DND-41 (cell line): ENCODE results near the gene TNS3.

Experiments used
- ATAC-seq: fragments of 200-7000 bp; cut with Tn5 transposase; 3 replicates; pipeline ENCODE4 v1.9.1; 2021; ENCODE audit warnings: low read depth; ENCODE audit not compliant: insufficient read depth
- DNase-seq: peaks from one replicate; pipeline ENCODE4 v3.0.0-alpha.2; 2020
- H2AFZ ChIP-seq: 2 replicates; pipeline ENCODE4 v1.6.0; 2012; ENCODE audit warnings: low read depth, low read length
- H3K27ac ChIP-seq: 2 replicates; pipeline ENCODE4 v1.5.1; 2012; ENCODE audit warnings: low read length, inconsistent platforms
- H3K27me3 ChIP-seq: fragments of 200-600 bp; sonication (generic); 2 replicates; pipeline ENCODE4 v1.6.0; 2012; ENCODE audit warnings: low read length, mild to moderate bottlenecking, inconsistent platforms; ENCODE audit not compliant: insufficient read depth, poor library complexity
- H3K36me3 ChIP-seq: 2 replicates; pipeline ENCODE4 v1.5.1; 2012; ENCODE audit warnings: low read length, inconsistent platforms; ENCODE audit not compliant: insufficient read depth
- H3K4me1 ChIP-seq: 2 replicates; pipeline ENCODE4 v1.5.1; 2012; ENCODE audit warnings: mild to moderate bottlenecking, low read length; ENCODE audit not compliant: insufficient read depth
- H3K4me2 ChIP-seq: 2 replicates; pipeline ENCODE4 v1.6.0; 2012; ENCODE audit warnings: mild to moderate bottlenecking, moderate library complexity, low read length, inconsistent platforms; ENCODE audit not compliant: insufficient read depth
- H3K4me3 ChIP-seq, 2 experiments: fragments of 200-600 bp in 1 of 2; shearing (Covaris generic) in 1 of 2; 2 replicates each; pipeline ENCODE4 v1.5.1; 2012 to 2016; ENCODE audit warnings: inconsistent platforms in 2 of 2, low read length in 2 of 2, mild to moderate bottlenecking in 2 of 2, low read depth in 1 of 2, moderate library complexity in 1 of 2
- H3K79me2 ChIP-seq: 2 replicates; pipeline ENCODE4 v1.6.0; 2012; ENCODE audit warnings: low read length, inconsistent platforms; ENCODE audit not compliant: insufficient read depth
- H3K9ac ChIP-seq: 2 replicates; pipeline ENCODE4 v1.6.0; 2012; ENCODE audit warnings: low read depth, mild to moderate bottlenecking, inconsistent platforms, low read length, moderate library complexity
- H3K9me3 ChIP-seq: 2 replicates; pipeline ENCODE4 v1.5.1; 2012; ENCODE audit warnings: low read length, moderate library complexity, mild to moderate bottlenecking, inconsistent platforms; ENCODE audit not compliant: insufficient read depth, severe bottlenecking
- H4K20me1 ChIP-seq: 2 replicates; pipeline ENCODE4 v1.6.0; 2012; ENCODE audit warnings: low read length; ENCODE audit not compliant: insufficient read depth
- CTCF ChIP-seq: IDR thresholded peaks from 2 replicates; pipeline ENCODE4 v1.5.1; 2012; ENCODE audit warnings: borderline replicate concordance, low read length, moderate library complexity, mild to moderate bottlenecking; ENCODE audit not compliant: poor library complexity, severe bottlenecking; ENCODE audit errors: extremely low read depth
- EZH2 ChIP-seq: IDR thresholded peaks from 3 replicates; pipeline ENCODE4 v1.6.1; 2012; ENCODE audit warnings: borderline replicate concordance, low read depth, mild to moderate bottlenecking, moderate library complexity, low read length, inconsistent platforms; ENCODE audit not compliant: severe bottlenecking

TNS3 gene

DNA sequence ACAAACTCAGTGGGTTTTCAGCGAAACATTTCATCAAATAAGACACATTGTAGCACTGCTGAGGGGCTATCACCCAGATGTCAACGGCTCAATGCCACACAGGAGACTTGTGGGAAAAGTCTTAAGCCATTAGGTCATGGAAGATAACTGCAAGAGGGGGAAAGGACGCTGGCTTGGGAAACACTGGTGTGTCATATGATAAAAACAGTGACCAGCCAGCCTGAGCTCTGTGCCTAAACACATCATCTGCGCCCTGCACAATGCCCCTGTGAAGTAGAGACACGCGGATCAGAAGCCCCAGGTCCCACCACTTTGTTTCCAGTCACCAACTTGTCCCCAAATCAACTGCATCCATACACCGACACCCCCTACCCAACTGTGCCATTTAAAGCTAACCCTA is 116.7 kb downstream of the TNS3 start:
- H3K27me3 ChIP-seq: no peaks in the 10 kb centered on the region
- no peak overlapping the region for H3K4me2 ChIP-seq
- H3K4me3 ChIP-seq: no peak overlapping the region
- no peaks in the 10 kb centered on the region for H3K79me2 ChIP-seq
- H3K36me3 ChIP-seq: no peaks in the 10 kb centered on the region
- no peak overlapping the region for H3K9ac ChIP-seq
- no peak overlapping the region for H2AFZ ChIP-seq
- no peaks in the 10 kb centered on the region for H3K4me1 ChIP-seq
- no peak for DNase-seq
- no peaks in the 10 kb centered on the region for H4K20me1 ChIP-seq
- TF ChIP-seq CTCF (no peak), EZH2 (no peak)
- no peak for ATAC-seq
- no peaks in the 10 kb centered on the region for H3K9me3 ChIP-seq
- H3K27ac ChIP-seq: no peak overlapping the region

GRCh38 chr7:47464266-47464665 is 117.6 kb downstream of the TNS3 start:
- Histone ChIP-seq H3K27me3 (no peaks in the 10 kb centered on the region), H3K4me1 (no peaks in the 10 kb centered on the region), H4K20me1 (no peaks in the 10 kb centered on the region), H3K4me2 (no peak overlapping the region), H2AFZ (no peak overlapping the region), H3K4me3 (no peak overlapping the region), H3K79me2 (no peaks in the 10 kb centered on the region), H3K36me3 (no peaks in the 10 kb centered on the region), H3K27ac (no peak overlapping the region), H3K9ac (no peak overlapping the region), H3K9me3 (no peaks in the 10 kb centered on the region)
- DNase-seq (no peak), ATAC-seq (no peak)
- TF ChIP-seq CTCF (no peak), EZH2 (no peak)

- Histone ChIP-seq H3K36me3 (no peaks in the 10 kb centered on the region), H3K9me3 (no peaks in the 10 kb centered on the region), H4K20me1 (no peaks in the 10 kb centered on the region), H3K79me2 (no peaks in the 10 kb centered on the region), H3K4me2 (no peak overlapping the region), H3K4me1 (no peaks in the 10 kb centered on the region), H2AFZ (no peak overlapping the region), H3K27me3 (no peaks in the 10 kb centered on the region), H3K27ac (no peak overlapping the region), H3K9ac (no peak overlapping the region), H3K4me3 (no peak overlapping the region)
- TF ChIP-seq EZH2 (no peak), CTCF (no peak)
- no peak for DNase-seq
- no peak for ATAC-seq
Observed at GRCh38 chr7:47461746-47462145, 120.2 kb downstream of the TNS3 start.

GRCh38 chr7:47461161-47461560 is 120.8 kb downstream of the TNS3 start:
- Histone ChIP-seq H4K20me1 (no peaks in the 10 kb centered on the region), H3K4me3 (no peak overlapping the region), H3K4me2 (no peak overlapping the region), H2AFZ (no peak overlapping the region), H3K79me2 (no peaks in the 10 kb centered on the region), H3K9ac (no peak overlapping the region), H3K36me3 (no peaks in the 10 kb centered on the region), H3K4me1 (no peaks in the 10 kb centered on the region), H3K9me3 (no peaks in the 10 kb centered on the region), H3K27me3 (no peaks in the 10 kb centered on the region), H3K27ac (no peak overlapping the region)
- no peak for TF ChIP-seq EZH2
- TF ChIP-seq CTCF: no peak
- no peak for ATAC-seq
- no peak for DNase-seq
